GM23338 (cell line): Measurements from ENCODE around the gene ACP6. TPM values are rescaled to one million over a fixed set of nuclear protein-coding genes. Genes with fewer than 3 reads are reported as not detected.

Experiments
- ATAC-seq: fragments of 200-7000 bp; cut with Tn5 transposase; 3 replicates; pipeline ENCODE4 v1.9.1; 2020
- DNase-seq: peaks from one replicate; pipeline ENCODE4 v3.0.0-alpha.2; 2015; ENCODE audit warnings: low spot score
- H2AFZ ChIP-seq: fragments of 200-600 bp; sonication (generic); 2 replicates; pipeline ENCODE4 v1.8.0; 2016; ENCODE audit warnings: antibody characterized with exemption, mild to moderate bottlenecking, moderate library complexity
- H3F3A ChIP-seq: fragments of 200-600 bp; sonication (generic); replicated peaks from 2 replicates; pipeline ENCODE4 v1.8.0; 2017; ENCODE audit warnings: antibody characterized with exemption, mixed run types, low read depth
- H3K27ac ChIP-seq: fragments of 200-600 bp; sonication (generic); 2 replicates; pipeline ENCODE4 v1.6.1; 2016; ENCODE audit warnings: low read depth
- H3K27me3 ChIP-seq: fragments of 200-600 bp; sonication (generic); 2 replicates; pipeline ENCODE4 v1.8.0; 2016; ENCODE audit warnings: mild to moderate bottlenecking, mixed run types, moderate library complexity; ENCODE audit not compliant: insufficient read depth
- H3K36me3 ChIP-seq: fragments of 200-600 bp; sonication (generic); 2 replicates; pipeline ENCODE4 v1.8.0; 2016; ENCODE audit warnings: mild to moderate bottlenecking; ENCODE audit not compliant: insufficient read depth
- H3K4me1 ChIP-seq: fragments of 200-600 bp; sonication (generic); 2 replicates; pipeline ENCODE4 v1.8.0; 2016; ENCODE audit warnings: mild to moderate bottlenecking, moderate library complexity; ENCODE audit not compliant: insufficient read depth
- H3K4me2 ChIP-seq: fragments of 200-600 bp; sonication (generic); 2 replicates; pipeline ENCODE4 v1.7.1; 2017; ENCODE audit warnings: mixed run types
- H3K4me3 ChIP-seq: fragments of 200-600 bp; sonication (generic); 2 replicates; pipeline ENCODE4 v1.6.1; 2016; ENCODE audit warnings: mixed run types
- H3K79me2 ChIP-seq: fragments of 200-600 bp; sonication (generic); replicated peaks from 2 replicates; pipeline ENCODE4 v1.8.0; 2017; ENCODE audit warnings: mild to moderate bottlenecking; ENCODE audit not compliant: insufficient read depth
- H3K9me2 ChIP-seq: fragments of 200-600 bp; sonication (generic); 2 replicates; pipeline ENCODE4 v1.8.0; 2017; ENCODE audit not compliant: insufficient read depth
- H4K20me1 ChIP-seq: fragments of 200-600 bp; sonication (generic); replicated peaks from 2 replicates; pipeline ENCODE4 v1.8.0; 2017; ENCODE audit warnings: mild to moderate bottlenecking; ENCODE audit not compliant: insufficient read depth
- H3K27ac Mint-ChIP-seq: 2 replicates; pipeline ENCODE4 v1.8.0; 2020; ENCODE audit warnings: inconsistent platforms, mild to moderate bottlenecking, moderate library complexity, mixed read lengths
- H3K27me3 Mint-ChIP-seq: 3 replicates; pipeline ENCODE4 v1.8.0; 2022; ENCODE audit warnings: low read depth, mild to moderate bottlenecking, moderate library complexity, mixed read lengths, inconsistent platforms; ENCODE audit not compliant: insufficient read depth, poor library complexity
- H3K36me3 Mint-ChIP-seq: 3 replicates; pipeline ENCODE4 v1.8.0; 2021; ENCODE audit warnings: low read depth, mild to moderate bottlenecking, inconsistent platforms, moderate library complexity, mixed read lengths
- H3K4me1 Mint-ChIP-seq: 3 replicates; pipeline ENCODE4 v1.8.0; 2020; ENCODE audit warnings: mild to moderate bottlenecking, inconsistent platforms, mixed read lengths
- H3K4me3 Mint-ChIP-seq: 3 replicates; pipeline ENCODE4 v1.8.0; 2021; ENCODE audit warnings: moderate library complexity, mild to moderate bottlenecking, inconsistent platforms, mixed read lengths
- H3K9me3 Mint-ChIP-seq: 3 replicates; pipeline ENCODE4 v1.8.0; 2020; ENCODE audit warnings: moderate library complexity, mild to moderate bottlenecking, inconsistent platforms, mixed read lengths
- CREB1 ChIP-seq: fragments of 250-450 bp; sonication (Bioruptor Pico); IDR thresholded peaks from 2 replicates; pipeline ENCODE4 v1.5.0; 2020; ENCODE audit warnings: low read depth, mild to moderate bottlenecking, moderate library complexity
- ETS1 ChIP-seq: IDR thresholded peaks from 2 replicates; pipeline ENCODE4 v1.6.1; 2016; ENCODE audit warnings: antibody characterized with exemption
- EZH2 ChIP-seq: fragments of 200-600 bp; sonication (generic); IDR thresholded peaks from one replicate; pipeline ENCODE4 v1.8.0; 2017; ENCODE audit warnings: antibody characterized with exemption, mild to moderate bottlenecking, low read depth; ENCODE audit not compliant: unreplicated experiment
- EZH2phosphoT487 ChIP-seq: fragments of 200-600 bp; sonication (generic); IDR thresholded peaks from one replicate; pipeline ENCODE4 v1.8.1; 2018; ENCODE audit warnings: antibody characterized with exemption; ENCODE audit not compliant: unreplicated experiment
- JUNB ChIP-seq: IDR thresholded peaks from one replicate; pipeline ENCODE4 v1.6.1; 2016; ENCODE audit warnings: antibody characterized with exemption; ENCODE audit not compliant: unreplicated experiment
- NANOG ChIP-seq: IDR thresholded peaks from 2 replicates; pipeline ENCODE4 v1.6.1; 2016; ENCODE audit warnings: antibody characterized with exemption, borderline replicate concordance
- POLR2AphosphoS5 ChIP-seq: IDR thresholded peaks from 2 replicates; pipeline ENCODE4 v1.6.1; 2016; ENCODE audit warnings: antibody characterized with exemption, low read depth
- STAT1 ChIP-seq: IDR thresholded peaks from one replicate; pipeline ENCODE4 v1.6.1; 2016; ENCODE audit warnings: antibody characterized with exemption; ENCODE audit not compliant: unreplicated experiment
- ZNF114 ChIP-seq: fragments of 250-450 bp; sonication (Bioruptor Pico); IDR thresholded peaks from 2 replicates; pipeline ENCODE4 v1.5.0; 2020; ENCODE audit warnings: mild to moderate bottlenecking, moderate library complexity
- ZNF331 ChIP-seq: fragments of 250-450 bp; sonication (Bioruptor Pico); IDR thresholded peaks from 2 replicates; pipeline ENCODE4 v1.5.0; 2020; ENCODE audit warnings: low read depth, mild to moderate bottlenecking, moderate library complexity
- polyA plus RNA-seq: library from polyadenylated mRNA; unstranded; fragments of >200 nt; fragmentation: Nextera tagmentation; extraction: Ambion mirVana; gene quantifications from 2 replicates; pipeline ENCODE4 v1.2.1, GENCODE V29; 2016
- total RNA-seq: library from RNA; depleted of rRNA; stranded (reverse); fragments of >200 nt; shearing (Covaris generic); gene quantifications from 2 replicates; pipeline ENCODE4 v1.2.3, GENCODE V29; 2014
- TF ChIP-seq, protein P1 (sequence below): IDR thresholded peaks from one replicate; pipeline ENCODE4 v1.6.1; 2018; ENCODE audit warnings: antibody characterized with exemption; ENCODE audit not compliant: unreplicated experiment
- TF ChIP-seq, protein P2 (sequence below): fragments of 250-450 bp; sonication (Bioruptor Pico); IDR thresholded peaks from 2 replicates; pipeline ENCODE4 v1.5.0; 2020; ENCODE audit warnings: mild to moderate bottlenecking, moderate library complexity
- TF ChIP-seq, protein P3 (sequence below), 2 experiments: fragments of 200-600 bp in 1 of 2; sonication (generic) in 1 of 2; conservative IDR thresholded peaks; 2 replicates each; pipeline versions ENCODE4 v1.5.1 to v1.6.1; 2016 to 2017; ENCODE audit warnings: antibody characterized with exemption in 2 of 2, low read depth in 2 of 2, mild to moderate bottlenecking in 2 of 2, moderate library complexity in 1 of 2

The ACP6 gene
- total and polyA plus RNA-seq, 2 experiments from 2014 or later = 20.6 to 26.5 TPM

GRCh38 chr1:147712605-147713004 is 42.3 kb upstream of the ACP6 start:
- TF ChIP-seq POLR2AphosphoS5 = no peak
- TF ChIP-seq ZNF331 (CRISPR knock-in tag) = no peak
- TF ChIP-seq, protein P1, sequence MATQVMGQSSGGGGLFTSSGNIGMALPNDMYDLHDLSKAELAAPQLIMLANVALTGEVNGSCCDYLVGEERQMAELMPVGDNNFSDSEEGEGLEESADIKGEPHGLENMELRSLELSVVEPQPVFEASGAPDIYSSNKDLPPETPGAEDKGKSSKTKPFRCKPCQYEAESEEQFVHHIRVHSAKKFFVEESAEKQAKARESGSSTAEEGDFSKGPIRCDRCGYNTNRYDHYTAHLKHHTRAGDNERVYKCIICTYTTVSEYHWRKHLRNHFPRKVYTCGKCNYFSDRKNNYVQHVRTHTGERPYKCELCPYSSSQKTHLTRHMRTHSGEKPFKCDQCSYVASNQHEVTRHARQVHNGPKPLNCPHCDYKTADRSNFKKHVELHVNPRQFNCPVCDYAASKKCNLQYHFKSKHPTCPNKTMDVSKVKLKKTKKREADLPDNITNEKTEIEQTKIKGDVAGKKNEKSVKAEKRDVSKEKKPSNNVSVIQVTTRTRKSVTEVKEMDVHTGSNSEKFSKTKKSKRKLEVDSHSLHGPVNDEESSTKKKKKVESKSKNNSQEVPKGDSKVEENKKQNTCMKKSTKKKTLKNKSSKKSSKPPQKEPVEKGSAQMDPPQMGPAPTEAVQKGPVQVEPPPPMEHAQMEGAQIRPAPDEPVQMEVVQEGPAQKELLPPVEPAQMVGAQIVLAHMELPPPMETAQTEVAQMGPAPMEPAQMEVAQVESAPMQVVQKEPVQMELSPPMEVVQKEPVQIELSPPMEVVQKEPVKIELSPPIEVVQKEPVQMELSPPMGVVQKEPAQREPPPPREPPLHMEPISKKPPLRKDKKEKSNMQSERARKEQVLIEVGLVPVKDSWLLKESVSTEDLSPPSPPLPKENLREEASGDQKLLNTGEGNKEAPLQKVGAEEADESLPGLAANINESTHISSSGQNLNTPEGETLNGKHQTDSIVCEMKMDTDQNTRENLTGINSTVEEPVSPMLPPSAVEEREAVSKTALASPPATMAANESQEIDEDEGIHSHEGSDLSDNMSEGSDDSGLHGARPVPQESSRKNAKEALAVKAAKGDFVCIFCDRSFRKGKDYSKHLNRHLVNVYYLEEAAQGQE = no peak
- TF ChIP-seq ETS1 = no peak
- TF ChIP-seq NANOG = no peak
- no peak for TF ChIP-seq JUNB
- TF ChIP-seq, protein P2, sequence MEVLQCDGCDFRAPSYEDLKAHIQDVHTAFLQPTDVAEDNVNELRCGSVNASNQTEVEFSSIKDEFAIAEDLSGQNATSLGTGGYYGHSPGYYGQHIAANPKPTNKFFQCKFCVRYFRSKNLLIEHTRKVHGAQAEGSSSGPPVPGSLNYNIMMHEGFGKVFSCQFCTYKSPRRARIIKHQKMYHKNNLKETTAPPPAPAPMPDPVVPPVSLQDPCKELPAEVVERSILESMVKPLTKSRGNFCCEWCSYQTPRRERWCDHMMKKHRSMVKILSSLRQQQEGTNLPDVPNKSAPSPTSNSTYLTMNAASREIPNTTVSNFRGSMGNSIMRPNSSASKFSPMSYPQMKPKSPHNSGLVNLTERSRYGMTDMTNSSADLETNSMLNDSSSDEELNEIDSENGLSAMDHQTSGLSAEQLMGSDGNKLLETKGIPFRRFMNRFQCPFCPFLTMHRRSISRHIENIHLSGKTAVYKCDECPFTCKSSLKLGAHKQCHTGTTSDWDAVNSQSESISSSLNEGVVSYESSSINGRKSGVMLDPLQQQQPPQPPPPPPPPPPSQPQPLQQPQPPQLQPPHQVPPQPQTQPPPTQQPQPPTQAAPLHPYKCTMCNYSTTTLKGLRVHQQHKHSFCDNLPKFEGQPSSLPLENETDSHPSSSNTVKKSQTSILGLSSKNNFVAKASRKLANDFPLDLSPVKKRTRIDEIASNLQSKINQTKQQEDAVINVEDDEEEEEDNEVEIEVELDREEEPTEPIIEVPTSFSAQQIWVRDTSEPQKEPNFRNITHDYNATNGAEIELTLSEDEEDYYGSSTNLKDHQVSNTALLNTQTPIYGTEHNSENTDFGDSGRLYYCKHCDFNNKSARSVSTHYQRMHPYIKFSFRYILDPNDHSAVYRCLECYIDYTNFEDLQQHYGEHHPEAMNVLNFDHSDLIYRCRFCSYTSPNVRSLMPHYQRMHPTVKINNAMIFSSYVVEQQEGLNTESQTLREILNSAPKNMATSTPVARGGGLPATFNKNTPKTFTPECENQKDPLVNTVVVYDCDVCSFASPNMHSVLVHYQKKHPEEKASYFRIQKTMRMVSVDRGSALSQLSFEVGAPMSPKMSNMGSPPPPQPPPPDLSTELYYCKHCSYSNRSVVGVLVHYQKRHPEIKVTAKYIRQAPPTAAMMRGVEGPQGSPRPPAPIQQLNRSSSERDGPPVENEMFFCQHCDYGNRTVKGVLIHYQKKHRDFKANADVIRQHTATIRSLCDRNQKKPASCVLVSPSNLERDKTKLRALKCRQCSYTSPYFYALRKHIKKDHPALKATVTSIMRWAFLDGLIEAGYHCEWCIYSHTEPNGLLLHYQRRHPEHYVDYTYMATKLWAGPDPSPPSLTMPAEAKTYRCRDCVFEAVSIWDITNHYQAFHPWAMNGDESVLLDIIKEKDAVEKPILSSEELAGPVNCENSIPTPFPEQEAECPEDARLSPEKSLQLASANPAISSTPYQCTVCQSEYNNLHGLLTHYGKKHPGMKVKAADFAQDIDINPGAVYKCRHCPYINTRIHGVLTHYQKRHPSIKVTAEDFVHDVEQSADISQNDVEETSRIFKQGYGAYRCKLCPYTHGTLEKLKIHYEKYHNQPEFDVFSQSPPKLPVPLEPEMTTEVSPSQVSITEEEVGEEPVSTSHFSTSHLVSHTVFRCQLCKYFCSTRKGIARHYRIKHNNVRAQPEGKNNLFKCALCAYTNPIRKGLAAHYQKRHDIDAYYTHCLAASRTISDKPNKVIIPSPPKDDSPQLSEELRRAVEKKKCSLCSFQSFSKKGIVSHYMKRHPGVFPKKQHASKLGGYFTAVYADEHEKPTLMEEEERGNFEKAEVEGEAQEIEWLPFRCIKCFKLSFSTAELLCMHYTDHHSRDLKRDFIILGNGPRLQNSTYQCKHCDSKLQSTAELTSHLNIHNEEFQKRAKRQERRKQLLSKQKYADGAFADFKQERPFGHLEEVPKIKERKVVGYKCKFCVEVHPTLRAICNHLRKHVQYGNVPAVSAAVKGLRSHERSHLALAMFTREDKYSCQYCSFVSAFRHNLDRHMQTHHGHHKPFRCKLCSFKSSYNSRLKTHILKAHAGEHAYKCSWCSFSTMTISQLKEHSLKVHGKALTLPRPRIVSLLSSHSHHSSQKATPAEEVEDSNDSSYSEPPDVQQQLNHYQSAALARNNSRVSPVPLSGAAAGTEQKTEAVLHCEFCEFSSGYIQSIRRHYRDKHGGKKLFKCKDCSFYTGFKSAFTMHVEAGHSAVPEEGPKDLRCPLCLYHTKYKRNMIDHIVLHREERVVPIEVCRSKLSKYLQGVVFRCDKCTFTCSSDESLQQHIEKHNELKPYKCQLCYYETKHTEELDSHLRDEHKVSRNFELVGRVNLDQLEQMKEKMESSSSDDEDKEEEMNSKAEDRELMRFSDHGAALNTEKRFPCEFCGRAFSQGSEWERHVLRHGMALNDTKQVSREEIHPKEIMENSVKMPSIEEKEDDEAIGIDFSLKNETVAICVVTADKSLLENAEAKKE (CRISPR knock-in tag) = no peak
- no peak for TF ChIP-seq EZH2phosphoT487
- no peak for TF ChIP-seq ZNF114 (CRISPR knock-in tag)
- TF ChIP-seq, protein P3, sequence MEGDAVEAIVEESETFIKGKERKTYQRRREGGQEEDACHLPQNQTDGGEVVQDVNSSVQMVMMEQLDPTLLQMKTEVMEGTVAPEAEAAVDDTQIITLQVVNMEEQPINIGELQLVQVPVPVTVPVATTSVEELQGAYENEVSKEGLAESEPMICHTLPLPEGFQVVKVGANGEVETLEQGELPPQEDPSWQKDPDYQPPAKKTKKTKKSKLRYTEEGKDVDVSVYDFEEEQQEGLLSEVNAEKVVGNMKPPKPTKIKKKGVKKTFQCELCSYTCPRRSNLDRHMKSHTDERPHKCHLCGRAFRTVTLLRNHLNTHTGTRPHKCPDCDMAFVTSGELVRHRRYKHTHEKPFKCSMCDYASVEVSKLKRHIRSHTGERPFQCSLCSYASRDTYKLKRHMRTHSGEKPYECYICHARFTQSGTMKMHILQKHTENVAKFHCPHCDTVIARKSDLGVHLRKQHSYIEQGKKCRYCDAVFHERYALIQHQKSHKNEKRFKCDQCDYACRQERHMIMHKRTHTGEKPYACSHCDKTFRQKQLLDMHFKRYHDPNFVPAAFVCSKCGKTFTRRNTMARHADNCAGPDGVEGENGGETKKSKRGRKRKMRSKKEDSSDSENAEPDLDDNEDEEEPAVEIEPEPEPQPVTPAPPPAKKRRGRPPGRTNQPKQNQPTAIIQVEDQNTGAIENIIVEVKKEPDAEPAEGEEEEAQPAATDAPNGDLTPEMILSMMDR (conservative IDR thresholded peaks at IDR 0.05; ENCODE audit: low read depth in 2 of 2) = no peak
- TF ChIP-seq CREB1 (CRISPR knock-in tag) = no peak
- no peak for TF ChIP-seq STAT1
- TF ChIP-seq EZH2 = no peak
- H3K4me1 Mint-ChIP-seq = 0 out of 3 replicates have a peak, but pooled peaks cover 4% of the 10 kb centered on the region
- Histone ChIP-seq H3K9me2 (no peaks in the 10 kb centered on the region), H3K4me3 (no peak overlapping the region), H3K27me3 (no peaks in the 10 kb centered on the region), H3K4me1 (no peaks in the 10 kb centered on the region; the same call in 1 of the 2 replicates), H3F3A (no peaks in the 10 kb centered on the region), H3K36me3 (no peaks in the 10 kb centered on the region), H3K79me2 (no peaks in the 10 kb centered on the region), H3K27ac (no peak overlapping the region), H2AFZ (no peak overlapping the region), H4K20me1 (no peaks in the 10 kb centered on the region), H3K4me2 (no peak overlapping the region)
- H3K36me3 Mint-ChIP-seq = no peaks in the 10 kb centered on the region
- no peak for DNase-seq
- H3K9me3 Mint-ChIP-seq = no peaks in the 10 kb centered on the region
- peaks cover 6% of the 10 kb centered on the region for H3K27me3 Mint-ChIP-seq
- no peak for ATAC-seq
- H3K27ac Mint-ChIP-seq = no peak overlapping the region
- H3K4me3 Mint-ChIP-seq = no peak overlapping the region
